Effector CD4-positive, alpha-beta T cell (primary cell): ENCODE results near the gene AAGAB.

Experiments used
- DNase-seq: peaks from one replicate; pipeline ENCODE4 v3.0.0-alpha.2; 2020

AAGAB gene

GRCh38 chr15:67207555-67208207, 46.8 kb downstream of the AAGAB start:
- no peak for DNase-seq

GRCh38 chr15:67202991-67203390, 51.5 kb downstream of the AAGAB start:
- no peak for DNase-seq

GRCh38 chr15:67202091-67202490, 52.4 kb downstream of the AAGAB start:
- DNase-seq, result no peak

- no peak for DNase-seq
These were observed 53.3 kb downstream of the AAGAB start for GRCh38 chr15:67201136-67201535.

GRCh38 chr15:67199881-67200763, 54.3 kb downstream of the AAGAB start:
- no peak for DNase-seq

GRCh38 chr15:67199391-67199790, 55.1 kb downstream of the AAGAB start:
- no peak for DNase-seq

- DNase-seq, result no peak
These were observed 56.2 kb downstream of the AAGAB start for GRCh38 chr15:67198157-67198754.

- no peak for DNase-seq
These were observed 57.1 kb downstream of the AAGAB start for GRCh38 chr15:67197364-67197695.

- DNase-seq, result no peak
These were observed 57.6 kb downstream of the AAGAB start for GRCh38 chr15:67196672-67197363.

GRCh38 chr15:67196222-67196621, 58.2 kb downstream of the AAGAB start:
- no peak for DNase-seq

GRCh38 chr15:67195305-67195704, 59.2 kb downstream of the AAGAB start:
- no peak for DNase-seq

GRCh38 chr15:67194171-67195114, 60.0 kb downstream of the AAGAB start:
- no peak for DNase-seq

GRCh38 chr15:67193223-67193990, 61.1 kb downstream of the AAGAB start:
- DNase-seq, result no peak

GRCh38 chr15:67192185-67192820, 62.2 kb downstream of the AAGAB start:
- no peak for DNase-seq

GRCh38 chr15:67190813-67191212, 63.6 kb downstream of the AAGAB start:
- no peak for DNase-seq

GRCh38 chr15:67190326-67190725, 64.1 kb downstream of the AAGAB start:
- no peak for DNase-seq

- no peak for DNase-seq
These were observed 65.0 kb downstream of the AAGAB start for GRCh38 chr15:67189326-67190051.

- DNase-seq, result no peak
These were observed 65.8 kb downstream of the AAGAB start for GRCh38 chr15:67188551-67189218.

GRCh38 chr15:67187351-67187854, 67.1 kb downstream of the AAGAB start:
- no peak for DNase-seq
